Astrocyte (in vitro differentiated cells and primary cell): ENCODE measurements around the gene CLSTN3. TPM values are rescaled to one million over a fixed set of nuclear protein-coding genes. Genes with fewer than 3 reads are reported as not detected.
A peak's percentile ranks its signal among the peaks of the same experiment; 100 is the strongest.

Source experiments
- DNase-seq: peaks from one replicate; pipeline ENCODE4 v3.0.0-alpha.2; 2010; ENCODE audit warnings: low read depth
- FAIRE-seq: peaks from 2 replicates; lab custom pipeline; 2011; peaks lifted over from hg19 to GRCh38; lab: Jason Lieb, UNC
- H2AFZ ChIP-seq: 2 replicates; pipeline ENCODE4 v1.6.0; 2012; ENCODE audit warnings: low read depth, low read length, inconsistent platforms
- H3K27ac ChIP-seq: 2 replicates; pipeline ENCODE4 v1.5.1; 2011; ENCODE audit warnings: low read depth, low read length, inconsistent platforms
- H3K27me3 ChIP-seq: 2 replicates; pipeline ENCODE4 v1.6.0; 2011; ENCODE audit warnings: low read length, inconsistent platforms; ENCODE audit not compliant: insufficient read depth
- H3K36me3 ChIP-seq: 2 replicates; pipeline ENCODE4 v1.5.1; 2011; ENCODE audit warnings: low read length, inconsistent platforms; ENCODE audit not compliant: insufficient read depth
- H3K4me1 ChIP-seq: 2 replicates; pipeline ENCODE4 v1.5.1; 2011; ENCODE audit warnings: low read length, inconsistent platforms; ENCODE audit not compliant: insufficient read depth
- H3K4me2 ChIP-seq: 2 replicates; pipeline ENCODE4 v1.6.0; 2012; ENCODE audit warnings: low read length, inconsistent platforms
- H3K4me3 ChIP-seq: 2 replicates; pipeline ENCODE4 v1.5.1; 2011; ENCODE audit warnings: low read depth, mild to moderate bottlenecking, low read length, inconsistent platforms; ENCODE audit not compliant: insufficient read depth
- H3K79me2 ChIP-seq: 2 replicates; pipeline ENCODE4 v1.6.0; 2012; ENCODE audit warnings: mild to moderate bottlenecking, low read length, inconsistent platforms; ENCODE audit not compliant: insufficient read depth
- H3K9ac ChIP-seq: 2 replicates; pipeline ENCODE4 v1.6.0; 2012; ENCODE audit warnings: mild to moderate bottlenecking, low read length, inconsistent platforms
- H3K9me3 ChIP-seq: 2 replicates; pipeline ENCODE4 v1.5.1; 2012; ENCODE audit warnings: low read depth, mild to moderate bottlenecking, low read length, inconsistent platforms; ENCODE audit not compliant: insufficient read depth
- H4K20me1 ChIP-seq: 2 replicates; pipeline ENCODE4 v1.6.0; 2012; ENCODE audit warnings: low read length, inconsistent platforms; ENCODE audit not compliant: insufficient read depth
- H3K27ac Mint-ChIP-seq: one replicate; pipeline ENCODE4 v1.8.0; 2021; ENCODE audit warnings: mild to moderate bottlenecking, mixed read lengths; ENCODE audit not compliant: unreplicated experiment
- H3K27me3 Mint-ChIP-seq: one replicate; pipeline ENCODE4 v1.8.0; 2021; ENCODE audit warnings: low read depth, mixed read lengths; ENCODE audit not compliant: unreplicated experiment
- H3K36me3 Mint-ChIP-seq: one replicate; pipeline ENCODE4 v1.8.0; 2021; ENCODE audit warnings: low read depth, mixed read lengths; ENCODE audit not compliant: unreplicated experiment
- H3K4me1 Mint-ChIP-seq: one replicate; pipeline ENCODE4 v1.8.0; 2021; ENCODE audit warnings: low read depth, mixed read lengths; ENCODE audit not compliant: unreplicated experiment
- H3K4me3 Mint-ChIP-seq: one replicate; pipeline ENCODE4 v1.8.0; 2021; ENCODE audit warnings: mild to moderate bottlenecking, moderate library complexity, mixed read lengths; ENCODE audit not compliant: unreplicated experiment
- H3K9me3 Mint-ChIP-seq: one replicate; pipeline ENCODE4 v1.8.0; 2021; ENCODE audit warnings: mild to moderate bottlenecking, mixed read lengths; ENCODE audit not compliant: unreplicated experiment
- EZH2 ChIP-seq: IDR thresholded peaks from 2 replicates; pipeline ENCODE4 v1.6.1; 2012; ENCODE audit warnings: mild to moderate bottlenecking, low read length, inconsistent platforms; ENCODE audit not compliant: insufficient read depth
- total RNA-seq: library from RNA; stranded (reverse); gene quantifications from 2 replicates; pipeline ENCODE4 v1.2.1, GENCODE V29; 2021
- TF ChIP-seq, protein P1 (sequence below): IDR thresholded peaks from 2 replicates; pipeline ENCODE4 v1.5.1; 2011; ENCODE audit warnings: low read depth, mild to moderate bottlenecking, inconsistent platforms, low read length, moderate library complexity; ENCODE audit not compliant: insufficient read depth

Gene CLSTN3
- total RNA-seq, 1 donor from 2014 or later = 29.6 TPM

DNA sequence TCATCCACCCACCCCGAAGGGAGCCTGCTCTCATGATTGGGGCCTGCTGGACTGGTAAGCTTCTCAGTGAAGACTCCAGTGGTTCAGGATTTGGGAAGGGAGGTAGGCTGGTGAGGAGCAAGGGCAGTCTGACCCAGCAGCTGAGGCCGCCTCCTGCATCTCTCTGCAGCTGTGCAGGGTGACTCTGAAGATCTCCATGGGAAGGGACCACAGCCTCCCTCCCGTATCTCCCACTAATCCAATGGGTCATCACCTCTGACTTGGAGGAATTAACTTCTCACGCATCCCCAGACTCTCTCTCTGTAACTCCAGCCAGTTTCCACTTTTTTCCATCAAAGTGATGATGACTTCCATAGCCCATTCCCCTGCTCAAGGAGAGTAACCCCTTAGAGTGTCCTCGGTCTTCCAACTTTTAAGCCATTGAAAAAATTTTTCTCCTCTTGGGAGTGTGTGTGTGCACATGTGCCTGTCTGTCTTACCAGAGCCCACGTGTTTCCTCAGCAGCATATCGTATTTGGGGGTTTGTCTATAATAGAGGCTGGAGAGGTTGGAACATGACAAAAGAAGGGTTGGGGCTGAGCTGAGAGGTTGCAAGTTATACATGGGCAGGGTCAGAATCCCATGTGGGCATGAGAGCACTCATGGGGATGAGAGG lies 11.3 kb downstream of the CLSTN3 start:
- no peak overlapping the region for H3K4me2 ChIP-seq
- peaks cover 5% of the 10 kb centered on the region for H3K36me3 ChIP-seq
- no peaks in the 10 kb centered on the region for H3K79me2 ChIP-seq
- no peak overlapping the region for H3K4me3 Mint-ChIP-seq
- peaks cover 3% of the 10 kb centered on the region for H3K27me3 Mint-ChIP-seq
- FAIRE-seq (no peak), DNase-seq (no peak)
- H3K4me1 Mint-ChIP-seq = peaks cover 8% of the 10 kb centered on the region
- no peak overlapping the region for H2AFZ ChIP-seq
- H3K27me3 ChIP-seq = no peaks in the 10 kb centered on the region
- H3K9ac ChIP-seq = no peak overlapping the region
- no peak for TF ChIP-seq EZH2
- TF ChIP-seq, protein P1, sequence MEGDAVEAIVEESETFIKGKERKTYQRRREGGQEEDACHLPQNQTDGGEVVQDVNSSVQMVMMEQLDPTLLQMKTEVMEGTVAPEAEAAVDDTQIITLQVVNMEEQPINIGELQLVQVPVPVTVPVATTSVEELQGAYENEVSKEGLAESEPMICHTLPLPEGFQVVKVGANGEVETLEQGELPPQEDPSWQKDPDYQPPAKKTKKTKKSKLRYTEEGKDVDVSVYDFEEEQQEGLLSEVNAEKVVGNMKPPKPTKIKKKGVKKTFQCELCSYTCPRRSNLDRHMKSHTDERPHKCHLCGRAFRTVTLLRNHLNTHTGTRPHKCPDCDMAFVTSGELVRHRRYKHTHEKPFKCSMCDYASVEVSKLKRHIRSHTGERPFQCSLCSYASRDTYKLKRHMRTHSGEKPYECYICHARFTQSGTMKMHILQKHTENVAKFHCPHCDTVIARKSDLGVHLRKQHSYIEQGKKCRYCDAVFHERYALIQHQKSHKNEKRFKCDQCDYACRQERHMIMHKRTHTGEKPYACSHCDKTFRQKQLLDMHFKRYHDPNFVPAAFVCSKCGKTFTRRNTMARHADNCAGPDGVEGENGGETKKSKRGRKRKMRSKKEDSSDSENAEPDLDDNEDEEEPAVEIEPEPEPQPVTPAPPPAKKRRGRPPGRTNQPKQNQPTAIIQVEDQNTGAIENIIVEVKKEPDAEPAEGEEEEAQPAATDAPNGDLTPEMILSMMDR = no peak
- H3K36me3 Mint-ChIP-seq = peaks cover 37% of the 10 kb centered on the region
- no peaks in the 10 kb centered on the region for H3K4me1 ChIP-seq
- no peak overlapping the region for H3K27ac ChIP-seq
- H3K4me3 ChIP-seq = no peak overlapping the region
- no peaks in the 10 kb centered on the region for H3K9me3 ChIP-seq
- H4K20me1 ChIP-seq = no peaks in the 10 kb centered on the region
- H3K27ac Mint-ChIP-seq = no peak overlapping the region
- peaks cover 6% of the 10 kb centered on the region for H3K9me3 Mint-ChIP-seq

DNA sequence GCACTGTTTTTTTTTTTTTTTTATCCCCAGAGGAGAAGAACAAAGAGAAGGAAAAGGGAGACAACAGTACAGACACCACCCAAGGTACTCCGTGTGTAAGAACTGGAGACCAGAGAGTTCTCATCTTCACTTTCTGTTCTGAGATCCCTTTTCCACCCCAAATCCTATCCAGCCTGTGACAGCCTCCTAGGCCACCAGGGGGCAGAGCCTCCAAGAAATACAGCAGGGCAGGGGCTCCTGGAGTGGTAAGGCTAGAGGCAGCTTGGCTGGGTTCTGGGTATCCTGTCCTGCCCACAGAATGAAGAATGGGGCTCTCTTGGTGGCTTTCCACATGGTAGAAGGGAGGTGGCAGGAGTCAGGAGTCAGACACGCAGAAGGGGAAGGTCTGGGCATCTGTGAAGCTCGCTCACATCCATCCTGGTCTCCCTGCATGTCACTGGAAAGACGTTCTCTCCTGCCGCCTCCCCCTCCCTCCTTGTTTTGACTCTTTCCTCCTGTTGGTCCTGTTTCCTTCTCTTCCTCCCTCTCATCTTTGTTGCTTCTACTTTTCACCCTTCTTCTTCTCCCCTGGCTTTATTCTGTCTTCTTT lies 12.0 kb downstream of the CLSTN3 start:
- Mint-ChIP-seq H3K4me1 (peaks cover 8% of the 10 kb centered on the region), H3K36me3 (peaks cover 35% of the 10 kb centered on the region), H3K9me3 (peaks cover 6% of the 10 kb centered on the region), H3K27ac (no peak overlapping the region), H3K4me3 (no peak overlapping the region), H3K27me3 (peaks cover 3% of the 10 kb centered on the region)
- no peak overlapping the region for H3K27ac ChIP-seq
- TF ChIP-seq, protein P1 = peak; percentile 80
- no peak for TF ChIP-seq EZH2
- H4K20me1 ChIP-seq = no peaks in the 10 kb centered on the region
- no peaks in the 10 kb centered on the region for H3K27me3 ChIP-seq
- H3K4me3 ChIP-seq = no peak overlapping the region
- H3K4me1 ChIP-seq = no peaks in the 10 kb centered on the region
- H3K9ac ChIP-seq = no peak overlapping the region
- H2AFZ ChIP-seq = no peak overlapping the region
- DNase-seq = no peak
- peaks cover 5% of the 10 kb centered on the region for H3K36me3 ChIP-seq
- no peak for FAIRE-seq
- H3K9me3 ChIP-seq = no peaks in the 10 kb centered on the region
- H3K4me2 ChIP-seq = no peak overlapping the region
- no peaks in the 10 kb centered on the region for H3K79me2 ChIP-seq
